ENCODE data around the gene GPBAR1.

DNA sequence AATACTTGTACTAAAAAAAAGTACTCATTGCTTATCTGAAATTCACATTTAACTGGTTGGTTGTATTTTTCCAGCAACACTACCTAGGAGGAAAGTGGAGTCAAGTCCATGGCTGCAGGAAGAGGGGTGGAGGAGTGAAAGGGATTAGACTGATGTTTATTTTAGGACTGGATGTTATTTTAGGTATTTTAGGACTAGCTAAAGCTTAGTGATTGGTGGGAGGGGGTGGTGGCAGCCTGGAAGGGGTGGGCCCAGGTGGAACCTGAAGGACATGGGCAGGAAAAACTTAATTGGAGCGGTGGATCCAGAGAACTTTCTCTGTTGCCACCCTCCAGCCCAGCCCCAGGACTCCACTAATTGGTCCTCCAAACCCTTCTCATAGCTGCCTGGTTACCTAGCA is 35.4 kb downstream of the GPBAR1 start:
- TF ChIP-seq, protein P1, sequence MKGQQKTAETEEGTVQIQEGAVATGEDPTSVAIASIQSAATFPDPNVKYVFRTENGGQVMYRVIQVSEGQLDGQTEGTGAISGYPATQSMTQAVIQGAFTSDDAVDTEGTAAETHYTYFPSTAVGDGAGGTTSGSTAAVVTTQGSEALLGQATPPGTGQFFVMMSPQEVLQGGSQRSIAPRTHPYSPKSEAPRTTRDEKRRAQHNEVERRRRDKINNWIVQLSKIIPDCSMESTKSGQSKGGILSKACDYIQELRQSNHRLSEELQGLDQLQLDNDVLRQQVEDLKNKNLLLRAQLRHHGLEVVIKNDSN (IDR thresholded peaks at IDR 0.05; ENCODE audit: borderline replicate concordance, low read depth) = no peak
- TF ChIP-seq, protein P2, sequence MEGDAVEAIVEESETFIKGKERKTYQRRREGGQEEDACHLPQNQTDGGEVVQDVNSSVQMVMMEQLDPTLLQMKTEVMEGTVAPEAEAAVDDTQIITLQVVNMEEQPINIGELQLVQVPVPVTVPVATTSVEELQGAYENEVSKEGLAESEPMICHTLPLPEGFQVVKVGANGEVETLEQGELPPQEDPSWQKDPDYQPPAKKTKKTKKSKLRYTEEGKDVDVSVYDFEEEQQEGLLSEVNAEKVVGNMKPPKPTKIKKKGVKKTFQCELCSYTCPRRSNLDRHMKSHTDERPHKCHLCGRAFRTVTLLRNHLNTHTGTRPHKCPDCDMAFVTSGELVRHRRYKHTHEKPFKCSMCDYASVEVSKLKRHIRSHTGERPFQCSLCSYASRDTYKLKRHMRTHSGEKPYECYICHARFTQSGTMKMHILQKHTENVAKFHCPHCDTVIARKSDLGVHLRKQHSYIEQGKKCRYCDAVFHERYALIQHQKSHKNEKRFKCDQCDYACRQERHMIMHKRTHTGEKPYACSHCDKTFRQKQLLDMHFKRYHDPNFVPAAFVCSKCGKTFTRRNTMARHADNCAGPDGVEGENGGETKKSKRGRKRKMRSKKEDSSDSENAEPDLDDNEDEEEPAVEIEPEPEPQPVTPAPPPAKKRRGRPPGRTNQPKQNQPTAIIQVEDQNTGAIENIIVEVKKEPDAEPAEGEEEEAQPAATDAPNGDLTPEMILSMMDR (IDR thresholded peaks at IDR 0.05) = no peak
- no peak for TF ChIP-seq CHD2 (IDR thresholded peaks at IDR 0.05; ENCODE audit: low read length, partially characterized antibody)
- TF ChIP-seq POLR2AphosphoS5 (IDR thresholded peaks at IDR 0.05; ENCODE audit: low read depth, low read length) = no peak
- TF ChIP-seq RCOR1 (IDR thresholded peaks at IDR 0.05; ENCODE audit: low read length) = no peak

Measured in SK-N-SH (cell line).